Measurements from ENCODE around the gene TBL1X. TPM values are rescaled to one million over a fixed set of nuclear protein-coding genes. Genes with fewer than 3 reads are reported as not detected.

Gene TBL1X
- total and polyA plus RNA-seq, 12 donors: 1.8 to 14.1 (median 9.8) TPM

GRCh38 chrX:9746148-9746888 is 281.5 kb downstream of the TBL1X start:
- no peak for TF ChIP-seq CTCF (IDR thresholded peaks at IDR 0.05)
- Histone ChIP-seq H3K4me1 (peaks cover 0 to 7% (median 0%) of the 10 kb centered on the region in 9 donors), H3K9me3 (no peaks in the 10 kb centered on the region), H3K4me3 (no peak overlapping the region), H3K27me3 (peaks cover 0 to 4% (median 0%) of the 10 kb centered on the region in 7 donors), H3K27ac (peak overlapping the region in 9 of 10 donors; percentile 32 to 74 (median 52)), H3K36me3 (no peaks in the 10 kb centered on the region)
- ATAC-seq: peak in 6 of 8 donors; percentile 30 to 84 (median 68)
- no peak for DNase-seq
- intact Hi-C loops (cut with DNase I): no loop called here
- WGBS, 2 donors: 28 to 39% methylated on average over 3 of the region's 3 CpGs

GRCh38 chrX:9747644-9748043 is 282.8 kb downstream of the TBL1X start:
- Histone ChIP-seq H3K36me3 (no peaks in the 10 kb centered on the region), H3K27ac (no peak overlapping the region), H3K27me3 (no peaks in the 10 kb centered on the region), H3K9me3 (no peaks in the 10 kb centered on the region), H3K4me3 (no peak overlapping the region), H3K4me1 (peaks cover 0 to 7% (median 0%) of the 10 kb centered on the region in 9 donors)
- ATAC-seq: no peak
- WGBS, 2 donors: 91% methylated on average over 4 of the region's 4 CpGs
- intact Hi-C loops (cut with DNase I): no loop called here
- no peak for TF ChIP-seq CTCF (IDR thresholded peaks at IDR 0.05)
- no peak for DNase-seq

- H3K9me3 ChIP-seq: no peaks in the 10 kb centered on the region
- ATAC-seq: no peak
- H3K4me3 ChIP-seq: no peak overlapping the region
- intact Hi-C loops (cut with DNase I): no loop called here
- DNase-seq: no peak
- H3K27ac ChIP-seq: no peak overlapping the region
- H3K27me3 ChIP-seq: no peaks in the 10 kb centered on the region
- H3K4me1 ChIP-seq: peaks cover 0 to 7% (median 0%) of the 10 kb centered on the region in 9 donors
- WGBS, 2 donors: 50 to 62% methylated on average over 8 to 11 of the region's 11 CpGs
- TF ChIP-seq CTCF (IDR thresholded peaks at IDR 0.05): no peak
- H3K36me3 ChIP-seq: no peaks in the 10 kb centered on the region
These were observed 284.4 kb downstream of the TBL1X start for GRCh38 chrX:9749146-9749692.

- TF ChIP-seq CTCF (IDR thresholded peaks at IDR 0.05): no peak
These were observed 292.5 kb downstream of the TBL1X start for GRCh38 chrX:9757366-9757765.

More at GRCh38 chrX:9757366-9757765, 292.5 kb downstream of the TBL1X start:
- no peak for DNase-seq
- H3K27ac ChIP-seq: no peak overlapping the region
- 90 to 95% methylated on average over 7 of the region's 7 CpGs for WGBS, 2 donors
- H3K4me1 ChIP-seq: no peaks in the 10 kb centered on the region
- peaks cover 0 to 21% (median 0%) of the 10 kb centered on the region in 11 donors for H3K9me3 ChIP-seq
- no peaks in the 10 kb centered on the region for H3K36me3 ChIP-seq
- intact Hi-C loops (cut with DNase I): no loop called here
- H3K4me3 ChIP-seq: no peak overlapping the region
- no peak for ATAC-seq
- peaks cover 0 to 10% (median 0%) of the 10 kb centered on the region in 7 donors for H3K27me3 ChIP-seq
